LNCaP clone FGC (cell line): ENCODE measurements around the gene DNAI1.
"Not testable (repeated sequence)": the region's sequence is repeated elsewhere in the genome, so short reads cannot be mapped to it uniquely, and the experiment has no call there.

Experiments
- DNase-seq: peaks from one replicate; pipeline ENCODE4 v3.0.0-alpha.2; 2011; ENCODE audit warnings: low read depth
- H3K4me3 ChIP-seq: 2 replicates; pipeline ENCODE4 v1.5.1; 2011; ENCODE audit warnings: mild to moderate bottlenecking, low read depth, low read length, control low read depth
- TF ChIP-seq, protein P1 (sequence below): IDR thresholded peaks from 2 replicates; pipeline ENCODE4 v1.5.1; 2012; ENCODE audit warnings: mild to moderate bottlenecking; ENCODE audit not compliant: control insufficient read depth, insufficient read depth; ENCODE audit errors: extremely low read depth

Gene DNAI1

DNA sequence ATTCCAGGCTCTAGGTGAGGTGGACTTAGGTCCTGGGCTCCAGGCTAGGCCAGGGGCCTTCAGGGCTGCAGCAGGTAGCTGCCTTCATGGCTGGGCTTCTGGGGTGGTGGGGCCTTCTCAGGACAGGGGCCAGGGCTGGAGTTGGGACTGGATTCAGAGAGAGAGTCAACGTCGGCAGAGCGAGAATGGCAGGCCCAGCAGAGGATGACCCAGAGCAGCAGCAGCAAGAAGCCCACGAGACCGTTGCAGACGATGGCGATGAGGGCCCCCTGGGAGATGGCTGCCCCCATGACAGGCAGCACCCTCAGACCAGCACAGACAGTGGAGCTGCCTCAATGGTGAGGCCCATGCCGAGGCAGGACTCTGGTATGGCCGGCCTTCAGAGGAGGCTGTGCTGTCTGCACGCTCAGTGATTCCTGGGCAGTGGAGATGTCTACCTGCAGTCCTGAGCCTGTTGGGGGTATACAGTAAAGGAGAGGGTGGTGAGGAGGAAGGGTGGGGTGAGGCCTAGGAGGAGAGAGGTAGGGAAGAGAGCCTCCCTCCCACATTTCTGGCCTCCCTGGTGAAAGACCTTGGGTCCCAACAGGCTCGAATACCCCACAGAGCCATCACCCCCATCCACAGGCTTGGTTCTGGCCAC is 62.9 kb downstream of the DNAI1 start:
- no peak overlapping the region for H3K4me3 ChIP-seq
- DNase-seq = no peak
- TF ChIP-seq, protein P1, sequence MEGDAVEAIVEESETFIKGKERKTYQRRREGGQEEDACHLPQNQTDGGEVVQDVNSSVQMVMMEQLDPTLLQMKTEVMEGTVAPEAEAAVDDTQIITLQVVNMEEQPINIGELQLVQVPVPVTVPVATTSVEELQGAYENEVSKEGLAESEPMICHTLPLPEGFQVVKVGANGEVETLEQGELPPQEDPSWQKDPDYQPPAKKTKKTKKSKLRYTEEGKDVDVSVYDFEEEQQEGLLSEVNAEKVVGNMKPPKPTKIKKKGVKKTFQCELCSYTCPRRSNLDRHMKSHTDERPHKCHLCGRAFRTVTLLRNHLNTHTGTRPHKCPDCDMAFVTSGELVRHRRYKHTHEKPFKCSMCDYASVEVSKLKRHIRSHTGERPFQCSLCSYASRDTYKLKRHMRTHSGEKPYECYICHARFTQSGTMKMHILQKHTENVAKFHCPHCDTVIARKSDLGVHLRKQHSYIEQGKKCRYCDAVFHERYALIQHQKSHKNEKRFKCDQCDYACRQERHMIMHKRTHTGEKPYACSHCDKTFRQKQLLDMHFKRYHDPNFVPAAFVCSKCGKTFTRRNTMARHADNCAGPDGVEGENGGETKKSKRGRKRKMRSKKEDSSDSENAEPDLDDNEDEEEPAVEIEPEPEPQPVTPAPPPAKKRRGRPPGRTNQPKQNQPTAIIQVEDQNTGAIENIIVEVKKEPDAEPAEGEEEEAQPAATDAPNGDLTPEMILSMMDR = no peak

DNA sequence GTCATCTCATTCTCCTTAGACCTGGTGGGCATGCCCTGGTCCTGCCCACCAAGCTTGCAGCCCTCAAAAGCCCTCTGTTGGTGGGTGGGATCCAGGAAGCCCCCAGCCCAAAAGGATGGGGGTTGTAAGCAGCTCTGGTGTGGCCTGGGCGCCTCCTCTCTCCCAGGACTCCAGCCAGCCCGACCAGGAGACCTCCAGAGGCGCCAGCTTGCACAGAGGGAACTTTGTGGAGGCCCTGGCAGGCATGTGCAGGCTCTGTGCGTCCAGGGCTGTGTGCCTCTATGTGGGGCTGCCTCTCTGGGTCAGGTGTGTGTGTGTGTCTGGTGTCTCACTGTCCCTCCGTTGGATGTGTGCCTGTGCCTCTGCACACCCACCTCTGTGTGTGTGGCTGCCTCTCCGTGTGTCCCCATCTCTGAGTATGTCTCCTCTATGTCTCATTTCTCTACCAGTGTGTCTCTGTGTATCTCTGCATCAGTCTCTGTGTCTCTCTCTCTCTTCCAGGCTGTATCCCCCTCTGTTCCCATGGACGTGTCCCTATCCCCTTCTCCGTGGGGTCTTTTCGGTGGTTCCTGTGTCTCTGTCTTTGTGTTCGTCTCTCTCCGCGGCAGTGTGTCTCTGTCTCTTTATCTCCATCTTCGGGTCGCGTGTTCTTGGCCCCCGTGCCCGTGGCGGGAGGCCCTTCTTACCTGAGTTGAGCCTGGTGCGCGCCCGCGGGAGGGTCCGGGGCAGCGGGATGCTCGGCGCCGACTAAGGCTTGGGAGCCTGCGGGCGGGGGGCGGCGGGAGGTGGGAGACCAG is 63.7 kb downstream of the DNAI1 start:
- peak overlapping the region; percentile 46 for H3K4me3 ChIP-seq
- no peak for DNase-seq
- TF ChIP-seq, protein P1 = no peak

DNA sequence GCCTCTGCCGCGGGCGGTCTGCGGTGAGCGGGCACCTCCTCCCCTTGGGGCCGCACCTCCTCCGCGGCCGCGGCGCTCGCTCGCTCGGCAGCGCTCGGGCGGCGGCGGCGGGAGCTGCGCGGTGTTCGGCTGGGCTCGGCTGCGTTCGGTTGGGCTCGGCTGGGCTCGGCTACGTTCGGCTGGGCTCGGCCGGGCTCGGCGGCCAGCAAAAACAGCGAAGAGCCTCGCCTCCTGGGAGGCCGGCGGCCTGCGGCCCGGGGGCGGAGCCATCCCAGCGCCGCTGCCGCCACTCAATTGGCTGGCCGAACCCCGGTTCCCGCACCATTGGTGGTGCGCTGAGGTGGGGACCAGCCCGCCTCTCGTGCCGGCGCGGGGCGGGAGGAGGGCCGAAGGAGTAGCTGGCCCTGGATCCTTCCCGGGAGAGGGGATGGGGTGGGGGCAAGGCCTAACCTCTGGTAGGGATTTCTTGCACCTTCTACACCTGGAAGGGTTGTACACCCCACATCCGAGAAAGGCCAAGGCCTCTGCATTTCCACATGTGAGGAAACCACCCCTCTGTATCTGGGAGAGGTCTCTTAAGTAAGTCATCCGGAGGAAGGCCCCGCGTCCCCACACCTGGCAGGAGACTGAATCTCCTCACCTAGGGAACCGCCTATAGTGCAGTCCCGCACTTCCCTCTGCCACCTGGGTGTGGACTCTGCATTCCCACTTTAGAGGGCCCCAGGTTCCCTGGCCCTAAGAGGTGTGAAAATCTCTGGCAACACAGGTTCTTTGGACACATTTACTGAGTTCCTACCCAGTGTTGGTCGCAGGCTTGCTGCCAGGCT is 64.6 kb downstream of the DNAI1 start, which contains the start of gene ENHO:
Gene ENHO, minus strand, starts transcription at position 20 of the 827 bp plus-strand sequence. CDS start 1,295 bp downstream, outside the sequence.
- TF ChIP-seq, protein P1 = no peak
- no peak for DNase-seq
- H3K4me3 ChIP-seq = peak within 1 kb of the TSS; percentile 46

DNA sequence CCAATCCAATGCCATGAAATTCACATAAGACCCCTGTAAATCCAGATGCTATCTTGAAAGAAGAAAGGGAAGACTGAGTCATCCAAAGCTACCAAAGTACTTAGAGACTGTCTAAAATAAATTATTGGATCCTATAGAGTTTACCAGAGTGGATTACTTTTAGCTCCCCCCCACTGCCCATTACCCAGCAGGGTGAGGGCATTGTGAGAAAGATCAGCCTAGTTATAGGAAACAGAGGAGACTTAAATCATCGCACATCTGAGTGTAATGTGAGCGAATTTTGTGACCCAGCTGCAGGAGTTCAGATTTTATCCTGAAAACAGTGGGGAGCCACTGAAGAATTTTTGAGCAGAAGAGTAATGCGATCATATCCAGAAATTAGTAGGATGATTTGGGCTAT is 65.7 kb downstream of the DNAI1 start:
- DNase-seq = no peak
- TF ChIP-seq, protein P1 = no peak
- no peak overlapping the region for H3K4me3 ChIP-seq

DNA sequence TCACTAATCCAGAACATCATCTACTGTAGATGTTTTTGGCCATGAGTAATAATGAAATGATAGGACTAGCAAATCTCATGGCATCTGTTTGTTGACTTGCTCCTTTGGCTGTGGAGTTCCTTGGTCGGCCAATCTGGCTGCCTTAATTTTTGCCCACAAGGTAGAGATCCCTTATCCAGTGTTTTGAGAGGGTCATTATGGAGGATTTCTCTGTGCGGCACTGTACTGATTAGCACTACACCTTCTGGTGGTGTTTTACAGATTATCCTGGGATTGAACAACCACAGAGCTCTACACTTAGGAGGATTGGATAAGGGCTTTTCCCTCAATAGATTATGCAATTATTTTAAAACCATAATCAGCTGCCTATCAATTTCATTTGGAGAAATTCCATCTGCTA is 67.4 kb downstream of the DNAI1 start:
- no peak for DNase-seq
- TF ChIP-seq, protein P1 = no peak
- H3K4me3 ChIP-seq = no peak overlapping the region

DNA sequence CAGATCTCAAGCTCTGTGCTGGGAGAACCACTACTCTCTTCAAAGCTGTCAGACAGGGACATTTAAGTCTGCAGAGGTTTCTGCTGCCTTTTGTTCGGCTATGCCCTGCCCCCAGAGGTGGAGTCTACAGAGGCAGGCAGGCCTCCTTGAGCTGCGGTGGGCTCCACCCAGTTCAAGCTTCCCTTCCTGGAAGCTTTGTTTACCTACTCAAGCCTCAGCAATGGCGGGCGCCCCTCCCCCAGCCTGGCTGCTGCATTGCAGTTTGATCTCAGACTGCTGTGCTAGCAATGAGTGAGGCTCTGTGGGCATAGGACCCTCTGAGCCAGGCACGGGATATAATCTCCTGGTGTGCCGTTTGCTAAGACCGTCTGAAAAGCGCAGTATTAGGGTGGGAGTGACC is 73.4 kb downstream of the DNAI1 start:
- DNase-seq, H3K4me3 ChIP-seq: not testable (repeated sequence)

DNA sequence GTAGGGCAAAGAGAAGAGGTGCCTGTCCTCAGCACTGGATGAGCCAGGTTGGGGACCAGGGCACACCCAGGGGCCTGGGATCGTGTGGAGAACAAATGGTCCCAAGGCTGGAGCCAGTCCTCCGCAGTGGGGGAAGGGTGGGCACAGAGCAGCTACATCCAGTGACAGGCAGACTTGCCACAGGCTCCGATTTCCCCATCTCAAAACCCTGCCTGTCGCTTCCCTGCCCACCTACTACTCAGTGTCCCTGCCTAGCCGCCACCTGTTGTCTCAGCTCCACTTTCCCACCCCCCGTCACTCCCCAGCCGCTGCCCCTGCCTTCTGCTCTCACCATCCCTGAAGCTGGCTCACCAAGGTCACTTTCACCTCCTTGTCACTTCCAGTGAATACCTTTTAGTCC is 78.1 kb downstream of the DNAI1 start:
- no peak overlapping the region for H3K4me3 ChIP-seq
- TF ChIP-seq, protein P1 = no peak
- DNase-seq = no peak
